Stomach (tissue), 4 donors: Measurements from ENCODE around the gene SEC31B.

ENCODE experiments used
- CTCF ChIP-seq, 7 experiments: fragments of 450-650 bp in 4 of 7; fragments of 200-600 bp in 3 of 7; sonication (generic) in 3 of 7; IDR thresholded peaks; one replicate each; pipeline ENCODE4 v1.5.1; 2016 to 2019; ENCODE audit warnings: antibody characterized with exemption in 7 of 7, control low read depth in 2 of 7, mild to moderate bottlenecking in 1 of 7
- EP300 ChIP-seq: sonication (generic); formaldehyde crosslinking; IDR thresholded peaks from one replicate; pipeline ENCODE4 v1.6.1; 2017; ENCODE audit warnings: antibody characterized with exemption
- POLR2A ChIP-seq, 4 donors: fragments of 450-650 bp; IDR thresholded peaks; one replicate each; pipeline ENCODE4 v1.6.1; 2016; ENCODE audit warnings: antibody characterized with exemption in 4 of 4, control low read depth in 2 of 4, mild to moderate bottlenecking in 1 of 4, moderate library complexity in 1 of 4
- POLR2AphosphoS5 ChIP-seq, 3 donors: sonication (generic); formaldehyde crosslinking; IDR thresholded peaks; one replicate each; pipeline ENCODE4 v1.6.1; 2016; ENCODE audit warnings: antibody characterized with exemption in 3 of 3

- no peak for TF ChIP-seq CTCF (IDR thresholded peaks at IDR 0.05)
- no peak for TF ChIP-seq POLR2A (IDR thresholded peaks at IDR 0.05)
- no peak for TF ChIP-seq POLR2AphosphoS5 (IDR thresholded peaks at IDR 0.05)
- TF ChIP-seq EP300: no peak
Observed at GRCh38 chr10:100438674-100439315, 80.9 kb downstream of the SEC31B start.
